ENCODE data around the gene NNAT.

NNAT gene

GRCh38 chr20:37506152-37506725 is 14.8 kb upstream of the NNAT start:
- H3K9ac ChIP-seq = no peak overlapping the region
- H3K4me1 ChIP-seq (ENCODE audit: low read depth, poor library complexity, severe bottlenecking) = no peaks in the 10 kb centered on the region
- no peaks in the 10 kb centered on the region for H3K36me3 ChIP-seq (ENCODE audit: insufficient read depth)
- no peaks in the 10 kb centered on the region for H4K20me1 ChIP-seq (ENCODE audit: insufficient read depth)
- H3K27me3 ChIP-seq (ENCODE audit: insufficient read depth, low read depth) = no peaks in the 10 kb centered on the region
- no peak overlapping the region for H3K27ac ChIP-seq
- H3K79me2 ChIP-seq (ENCODE audit: insufficient read depth, low read depth) = no peaks in the 10 kb centered on the region
- H2AFZ ChIP-seq (ENCODE audit: low read depth) = no peak overlapping the region
- H3K4me3 ChIP-seq (IDR thresholded peaks at IDR 0.05; ENCODE audit: insufficient read depth, low read depth, low read length) = no peak overlapping the region
- TF ChIP-seq, protein P1, sequence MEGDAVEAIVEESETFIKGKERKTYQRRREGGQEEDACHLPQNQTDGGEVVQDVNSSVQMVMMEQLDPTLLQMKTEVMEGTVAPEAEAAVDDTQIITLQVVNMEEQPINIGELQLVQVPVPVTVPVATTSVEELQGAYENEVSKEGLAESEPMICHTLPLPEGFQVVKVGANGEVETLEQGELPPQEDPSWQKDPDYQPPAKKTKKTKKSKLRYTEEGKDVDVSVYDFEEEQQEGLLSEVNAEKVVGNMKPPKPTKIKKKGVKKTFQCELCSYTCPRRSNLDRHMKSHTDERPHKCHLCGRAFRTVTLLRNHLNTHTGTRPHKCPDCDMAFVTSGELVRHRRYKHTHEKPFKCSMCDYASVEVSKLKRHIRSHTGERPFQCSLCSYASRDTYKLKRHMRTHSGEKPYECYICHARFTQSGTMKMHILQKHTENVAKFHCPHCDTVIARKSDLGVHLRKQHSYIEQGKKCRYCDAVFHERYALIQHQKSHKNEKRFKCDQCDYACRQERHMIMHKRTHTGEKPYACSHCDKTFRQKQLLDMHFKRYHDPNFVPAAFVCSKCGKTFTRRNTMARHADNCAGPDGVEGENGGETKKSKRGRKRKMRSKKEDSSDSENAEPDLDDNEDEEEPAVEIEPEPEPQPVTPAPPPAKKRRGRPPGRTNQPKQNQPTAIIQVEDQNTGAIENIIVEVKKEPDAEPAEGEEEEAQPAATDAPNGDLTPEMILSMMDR (conservative IDR thresholded peaks at IDR 0.05; ENCODE audit: low read depth, low read length) = no peak
- H3K4me2 ChIP-seq = no peak overlapping the region

DNA sequence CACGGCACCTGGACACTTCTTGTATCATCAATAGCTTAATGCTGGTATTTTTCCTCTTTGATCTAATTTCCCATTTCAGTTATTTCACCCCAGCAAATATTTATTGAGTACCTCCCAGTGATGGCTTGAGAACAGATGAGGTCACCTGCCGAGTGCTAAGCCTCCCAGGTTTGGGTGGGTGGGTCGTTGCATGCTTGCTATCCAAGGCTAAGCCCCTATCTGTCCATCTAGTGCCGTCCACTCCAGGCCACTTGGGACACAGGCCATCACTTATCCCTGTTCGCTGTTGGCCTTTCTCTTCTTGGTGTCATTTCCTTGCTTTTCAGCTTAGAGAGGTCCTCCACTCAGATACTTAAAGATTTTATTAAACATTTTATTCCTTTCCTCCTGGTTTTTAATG is 10.8 kb upstream of the NNAT start:
- Histone ChIP-seq H3K4me1 (ENCODE audit: low read depth, poor library complexity, severe bottlenecking) (no peaks in the 10 kb centered on the region), H3K27me3 (ENCODE audit: insufficient read depth, low read depth) (no peaks in the 10 kb centered on the region), H4K20me1 (ENCODE audit: insufficient read depth) (no peaks in the 10 kb centered on the region), H3K36me3 (ENCODE audit: insufficient read depth) (no peaks in the 10 kb centered on the region), H3K4me2 (no peak overlapping the region), H3K79me2 (ENCODE audit: insufficient read depth, low read depth) (no peaks in the 10 kb centered on the region), H3K4me3 (IDR thresholded peaks at IDR 0.05; ENCODE audit: insufficient read depth, low read depth, low read length) (no peak overlapping the region), H2AFZ (ENCODE audit: low read depth) (no peak overlapping the region), H3K27ac (no peak overlapping the region), H3K9ac (no peak overlapping the region)
- TF ChIP-seq, protein P1 (conservative IDR thresholded peaks at IDR 0.05; ENCODE audit: low read depth, low read length) = no peak

DNA sequence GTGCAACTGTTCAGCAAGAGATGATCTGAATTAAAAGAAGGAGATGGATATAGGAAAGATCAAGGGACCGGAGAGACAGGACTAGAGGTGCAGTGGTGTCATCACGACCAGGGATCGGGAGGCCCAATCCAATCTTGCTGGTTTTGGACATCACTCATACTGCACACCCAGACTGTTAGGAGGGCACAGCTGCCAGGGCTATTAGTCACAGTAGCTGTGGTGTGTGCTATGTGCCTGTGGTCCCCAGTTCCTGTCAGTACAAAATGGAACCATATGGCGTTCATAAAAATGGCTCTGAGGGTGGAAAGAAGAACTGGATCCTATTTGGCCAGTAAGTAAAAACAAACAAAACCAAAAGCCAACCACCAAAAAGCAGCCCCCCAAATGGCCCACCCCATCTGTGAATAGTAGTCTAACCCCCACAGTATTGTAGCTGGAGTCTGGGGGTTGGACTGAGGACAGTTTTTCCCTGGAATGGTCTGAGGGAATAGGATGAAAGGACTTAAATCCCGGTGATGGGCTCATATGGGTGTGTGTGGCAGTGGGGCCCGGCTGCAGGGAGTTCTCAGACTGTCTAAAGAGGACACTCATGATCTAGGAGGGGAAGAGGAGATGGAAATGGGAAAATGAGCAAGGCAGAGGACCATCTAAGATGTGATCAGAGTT is 9.3 kb upstream of the NNAT start:
- H3K27me3 ChIP-seq (ENCODE audit: insufficient read depth, low read depth) = no peaks in the 10 kb centered on the region
- TF ChIP-seq, protein P1 (conservative IDR thresholded peaks at IDR 0.05; ENCODE audit: low read depth, low read length) = no peak
- H4K20me1 ChIP-seq (ENCODE audit: insufficient read depth) = no peaks in the 10 kb centered on the region
- H3K79me2 ChIP-seq (ENCODE audit: insufficient read depth, low read depth) = no peaks in the 10 kb centered on the region
- H3K4me1 ChIP-seq (ENCODE audit: low read depth, poor library complexity, severe bottlenecking) = no peaks in the 10 kb centered on the region
- no peak overlapping the region for H2AFZ ChIP-seq (ENCODE audit: low read depth)
- no peaks in the 10 kb centered on the region for H3K36me3 ChIP-seq (ENCODE audit: insufficient read depth)
- no peak overlapping the region for H3K4me3 ChIP-seq (IDR thresholded peaks at IDR 0.05; ENCODE audit: insufficient read depth, low read depth, low read length)
- no peak overlapping the region for H3K9ac ChIP-seq
- no peak overlapping the region for H3K27ac ChIP-seq
- H3K4me2 ChIP-seq = no peak overlapping the region

DNA sequence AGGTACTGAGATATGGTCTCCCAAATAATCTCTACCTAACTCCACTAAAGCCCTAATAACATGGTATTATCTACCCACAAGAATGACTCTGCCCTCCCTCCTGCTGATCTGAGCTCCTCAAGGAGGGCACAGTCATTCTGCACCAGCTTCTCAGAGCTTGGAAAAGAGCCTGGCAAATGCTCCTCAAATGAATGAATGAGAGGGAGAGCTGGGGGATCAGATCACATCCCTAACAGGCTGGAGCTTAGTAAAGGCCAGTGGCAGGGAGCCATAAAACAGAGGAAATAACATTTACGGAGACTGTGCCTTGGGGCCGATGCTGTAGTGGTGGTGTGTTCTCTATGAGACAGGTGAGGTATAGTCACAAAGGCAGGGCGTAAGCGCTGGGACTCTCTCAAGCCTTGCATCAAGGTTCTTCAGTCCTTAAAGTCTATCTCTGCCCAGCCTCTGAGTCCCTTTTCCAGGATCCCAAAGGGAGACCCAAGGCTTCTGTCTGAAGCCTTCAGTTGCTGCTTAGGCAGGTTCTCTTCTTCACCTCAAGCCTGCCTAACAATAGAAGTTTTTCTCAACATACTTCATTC is 7.2 kb upstream of the NNAT start:
- Histone ChIP-seq H3K9ac (no peak overlapping the region), H3K27ac (no peak overlapping the region), H3K4me3 (IDR thresholded peaks at IDR 0.05; ENCODE audit: insufficient read depth, low read depth, low read length) (no peak overlapping the region), H3K36me3 (ENCODE audit: insufficient read depth) (no peaks in the 10 kb centered on the region), H3K27me3 (ENCODE audit: insufficient read depth, low read depth) (no peaks in the 10 kb centered on the region), H3K79me2 (ENCODE audit: insufficient read depth, low read depth) (no peaks in the 10 kb centered on the region), H3K4me1 (ENCODE audit: low read depth, poor library complexity, severe bottlenecking) (no peaks in the 10 kb centered on the region), H3K4me2 (no peak overlapping the region), H4K20me1 (ENCODE audit: insufficient read depth) (no peaks in the 10 kb centered on the region), H2AFZ (ENCODE audit: low read depth) (no peak overlapping the region)
- TF ChIP-seq, protein P1 (conservative IDR thresholded peaks at IDR 0.05; ENCODE audit: low read depth, low read length) = no peak
